ENCODE data around the gene GPR34.

GRCh38 chrX:41695426-41695825, 6.7 kb downstream of the GPR34 start:
- TF ChIP-seq, protein P1, sequence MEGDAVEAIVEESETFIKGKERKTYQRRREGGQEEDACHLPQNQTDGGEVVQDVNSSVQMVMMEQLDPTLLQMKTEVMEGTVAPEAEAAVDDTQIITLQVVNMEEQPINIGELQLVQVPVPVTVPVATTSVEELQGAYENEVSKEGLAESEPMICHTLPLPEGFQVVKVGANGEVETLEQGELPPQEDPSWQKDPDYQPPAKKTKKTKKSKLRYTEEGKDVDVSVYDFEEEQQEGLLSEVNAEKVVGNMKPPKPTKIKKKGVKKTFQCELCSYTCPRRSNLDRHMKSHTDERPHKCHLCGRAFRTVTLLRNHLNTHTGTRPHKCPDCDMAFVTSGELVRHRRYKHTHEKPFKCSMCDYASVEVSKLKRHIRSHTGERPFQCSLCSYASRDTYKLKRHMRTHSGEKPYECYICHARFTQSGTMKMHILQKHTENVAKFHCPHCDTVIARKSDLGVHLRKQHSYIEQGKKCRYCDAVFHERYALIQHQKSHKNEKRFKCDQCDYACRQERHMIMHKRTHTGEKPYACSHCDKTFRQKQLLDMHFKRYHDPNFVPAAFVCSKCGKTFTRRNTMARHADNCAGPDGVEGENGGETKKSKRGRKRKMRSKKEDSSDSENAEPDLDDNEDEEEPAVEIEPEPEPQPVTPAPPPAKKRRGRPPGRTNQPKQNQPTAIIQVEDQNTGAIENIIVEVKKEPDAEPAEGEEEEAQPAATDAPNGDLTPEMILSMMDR (IDR thresholded peaks at IDR 0.05), result no peak
- TF ChIP-seq POLR2A (IDR thresholded peaks at IDR 0.05), result no peak
